Keratinocyte (primary cell): ENCODE data around the gene ROR2.

Experiments used
- CTCF ChIP-seq, 3 experiments: IDR thresholded peaks in 1 of 3; conservative IDR thresholded peaks in 1 of 3; optimal IDR thresholded peaks in 1 of 3; 2 replicates in 2 of 3; 3 replicates in 1 of 3; pipeline versions ENCODE3 to v1.5.1; 2011; ENCODE audit warnings: low read length in 3 of 3, mild to moderate bottlenecking in 3 of 3, moderate library complexity in 2 of 3, control low read depth in 1 of 3, inconsistent platforms in 1 of 3; ENCODE audit not compliant: insufficient read depth in 2 of 3; ENCODE audit errors: extremely low read depth in 1 of 3
- EZH2 ChIP-seq: IDR thresholded peaks from one replicate; pipeline ENCODE4 v1.6.1; 2012; ENCODE audit warnings: inconsistent platforms, mild to moderate bottlenecking, low read length, moderate library complexity

GRCh38 chr9:91536211-91536691, 413.8 kb downstream of the ROR2 start:
- no peak for TF ChIP-seq CTCF (optimal IDR thresholded peaks at IDR 0.05 in 1 of 3, IDR thresholded peaks at IDR 0.05 in 1 of 3, conservative IDR thresholded peaks at IDR 0.05 in 1 of 3; ENCODE audit: extremely low read depth in 1 of 3, insufficient read depth in 2 of 3, low read length in 3 of 3)
- no peak for TF ChIP-seq EZH2
